GOT3 (cell line): ENCODE results near the gene SCARB1.
"Not testable (repeated sequence)": the region's sequence is repeated elsewhere in the genome, so short reads cannot be mapped to it uniquely, and the experiment has no call there.

Experiments used
- DNase-seq: peaks from one replicate; lab custom pipeline; 2025; ENCODE audit warnings: mixed read lengths; lab: John Stamatoyannopoulos, UW

Gene SCARB1, protein sequence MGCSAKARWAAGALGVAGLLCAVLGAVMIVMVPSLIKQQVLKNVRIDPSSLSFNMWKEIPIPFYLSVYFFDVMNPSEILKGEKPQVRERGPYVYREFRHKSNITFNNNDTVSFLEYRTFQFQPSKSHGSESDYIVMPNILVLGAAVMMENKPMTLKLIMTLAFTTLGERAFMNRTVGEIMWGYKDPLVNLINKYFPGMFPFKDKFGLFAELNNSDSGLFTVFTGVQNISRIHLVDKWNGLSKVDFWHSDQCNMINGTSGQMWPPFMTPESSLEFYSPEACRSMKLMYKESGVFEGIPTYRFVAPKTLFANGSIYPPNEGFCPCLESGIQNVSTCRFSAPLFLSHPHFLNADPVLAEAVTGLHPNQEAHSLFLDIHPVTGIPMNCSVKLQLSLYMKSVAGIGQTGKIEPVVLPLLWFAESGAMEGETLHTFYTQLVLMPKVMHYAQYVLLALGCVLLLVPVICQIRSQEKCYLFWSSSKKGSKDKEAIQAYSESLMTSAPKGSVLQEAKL

DNA sequence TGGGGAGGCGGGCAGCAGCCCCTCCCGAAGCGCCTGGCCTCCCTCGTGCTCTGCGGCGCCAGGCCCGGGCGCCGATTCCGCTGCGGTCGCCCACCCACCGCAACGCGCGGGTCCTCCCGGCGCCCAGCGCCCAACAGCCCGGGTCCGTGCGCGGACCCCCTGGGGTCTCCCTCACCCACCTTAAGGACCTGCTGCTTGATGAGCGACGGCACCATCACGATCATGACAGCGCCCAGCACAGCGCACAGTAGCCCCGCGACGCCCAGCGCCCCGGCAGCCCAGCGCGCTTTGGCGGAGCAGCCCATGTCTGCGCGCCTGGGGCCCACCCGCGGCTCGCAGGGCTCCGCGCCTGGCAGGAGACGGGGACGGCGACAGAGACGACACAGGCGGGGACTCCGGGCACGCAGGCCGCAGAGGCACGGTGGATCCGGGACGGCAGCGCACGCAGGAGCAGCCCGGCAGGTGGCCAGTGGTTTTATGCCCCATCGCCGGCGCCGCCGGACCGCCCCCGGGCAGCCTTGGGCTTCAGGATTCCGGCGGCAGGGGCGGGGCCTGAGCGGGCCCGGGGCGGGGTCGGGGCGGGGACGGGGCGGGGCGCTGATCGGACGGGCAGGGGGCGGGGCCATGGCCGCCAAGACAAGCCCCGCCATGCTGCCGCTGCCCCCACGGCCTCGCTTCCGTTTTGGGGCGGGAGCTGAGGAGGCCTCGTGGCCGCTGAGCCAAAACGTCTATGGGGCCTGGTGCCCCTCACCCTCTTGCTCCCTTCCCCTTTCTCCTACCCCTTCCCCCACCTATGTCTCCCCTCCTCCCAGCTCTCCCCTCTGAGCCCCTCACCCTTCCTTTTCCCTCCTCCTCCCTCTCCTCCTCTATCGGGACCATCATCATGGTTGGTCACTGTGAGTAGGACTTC lies at the start of gene SCARB1:
Gene SCARB1, minus strand, starts transcription at position 449 of the 910 bp plus-strand sequence. Its CDS starts 144 bp downstream, at position 305.
- peak; percentile 52 for DNase-seq

DNA sequence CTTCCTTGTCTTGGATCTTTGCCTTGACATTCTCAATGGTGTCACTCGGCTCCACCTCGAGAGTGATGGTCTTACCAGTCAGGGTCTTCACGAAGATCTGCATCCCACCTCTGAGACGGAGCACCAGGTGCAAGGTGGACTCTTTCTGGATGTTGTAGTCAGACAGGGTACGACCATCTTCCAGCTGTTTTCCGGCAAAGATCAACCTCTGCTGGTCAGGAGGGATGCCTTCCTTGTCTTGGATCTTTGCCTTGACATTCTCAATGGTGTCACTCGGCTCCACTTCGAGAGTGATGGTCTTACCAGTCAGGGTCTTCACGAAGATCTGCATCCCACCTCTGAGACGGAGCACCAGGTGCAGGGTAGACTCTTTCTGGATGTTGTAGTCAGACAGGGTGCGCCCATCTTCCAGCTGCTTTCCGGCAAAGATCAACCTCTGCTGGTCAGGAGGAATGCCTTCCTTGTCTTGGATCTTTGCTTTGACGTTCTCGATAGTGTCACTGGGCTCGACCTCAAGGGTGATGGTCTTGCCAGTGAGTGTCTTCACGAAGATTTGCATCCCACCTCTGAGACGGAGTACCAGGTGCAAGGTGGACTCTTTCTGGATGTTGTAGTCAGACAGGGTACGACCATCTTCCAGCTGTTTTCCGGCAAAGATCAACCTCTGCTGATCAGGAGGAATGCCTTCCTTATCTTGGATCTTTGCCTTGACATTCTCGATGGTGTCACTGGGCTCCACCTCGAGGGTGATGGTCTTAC lies 49.0 kb upstream of the SCARB1 start:
- not testable (repeated sequence) for DNase-seq

DNA sequence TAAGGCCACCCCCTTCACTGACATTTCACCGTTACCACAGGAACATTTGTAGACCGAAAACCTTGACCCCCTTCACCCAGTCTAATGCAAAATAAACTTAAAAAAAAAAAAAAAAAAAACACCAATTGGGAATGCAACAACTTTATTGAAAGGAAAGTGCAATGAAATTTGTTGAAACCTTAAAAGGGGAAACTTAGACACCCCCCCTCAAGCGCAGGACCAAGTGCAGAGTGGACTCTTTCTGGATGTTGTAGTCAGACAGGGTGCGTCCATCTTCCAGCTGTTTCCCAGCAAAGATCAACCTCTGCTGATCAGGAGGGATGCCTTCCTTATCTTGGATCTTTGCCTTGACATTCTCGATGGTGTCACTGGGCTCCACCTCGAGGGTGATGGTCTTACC lies 47.9 kb upstream of the SCARB1 start:
- not testable (repeated sequence) for DNase-seq

DNA sequence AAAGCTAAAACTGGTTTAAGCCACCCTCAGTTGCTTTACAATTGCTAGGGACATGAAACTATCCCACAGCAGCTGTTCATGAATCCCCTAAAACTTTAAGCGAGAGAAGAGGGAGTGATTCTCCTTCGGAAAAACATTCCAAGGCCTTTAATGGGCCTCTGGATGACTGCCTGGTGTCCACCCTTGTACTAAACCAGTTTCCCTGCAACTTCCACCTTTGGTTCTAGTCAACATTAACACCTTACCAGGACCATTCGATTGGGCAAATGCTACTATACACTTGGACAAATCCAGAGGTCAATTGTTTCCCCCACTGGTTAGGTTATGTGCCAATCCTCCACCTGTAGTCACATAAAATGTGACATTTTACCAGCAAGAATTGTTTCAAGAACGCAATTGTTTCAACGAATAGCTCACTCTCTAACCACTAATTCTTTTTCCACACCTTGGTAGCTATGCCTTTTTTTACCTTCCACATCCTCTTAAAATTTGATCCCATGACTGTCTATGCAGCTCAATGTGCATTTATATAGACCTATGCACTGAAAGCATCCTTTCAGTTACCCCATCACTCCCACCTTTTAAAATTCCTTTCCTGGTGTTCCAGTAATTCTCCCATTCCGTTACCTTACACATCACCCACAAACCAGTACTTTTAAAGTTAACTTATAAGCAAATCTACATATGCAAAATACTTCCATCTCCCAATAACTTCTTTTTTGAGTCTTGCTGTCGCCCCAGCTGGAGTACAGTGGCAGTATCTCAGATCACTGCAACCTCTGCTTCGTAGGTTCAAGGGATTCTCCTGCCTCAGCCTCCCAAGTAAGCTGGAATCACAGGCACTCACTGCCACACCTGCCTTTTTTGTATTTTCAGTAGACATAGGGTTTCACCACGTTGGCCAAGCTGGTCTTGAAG lies 47.2 kb upstream of the SCARB1 start:
- DNase-seq = no peak

DNA sequence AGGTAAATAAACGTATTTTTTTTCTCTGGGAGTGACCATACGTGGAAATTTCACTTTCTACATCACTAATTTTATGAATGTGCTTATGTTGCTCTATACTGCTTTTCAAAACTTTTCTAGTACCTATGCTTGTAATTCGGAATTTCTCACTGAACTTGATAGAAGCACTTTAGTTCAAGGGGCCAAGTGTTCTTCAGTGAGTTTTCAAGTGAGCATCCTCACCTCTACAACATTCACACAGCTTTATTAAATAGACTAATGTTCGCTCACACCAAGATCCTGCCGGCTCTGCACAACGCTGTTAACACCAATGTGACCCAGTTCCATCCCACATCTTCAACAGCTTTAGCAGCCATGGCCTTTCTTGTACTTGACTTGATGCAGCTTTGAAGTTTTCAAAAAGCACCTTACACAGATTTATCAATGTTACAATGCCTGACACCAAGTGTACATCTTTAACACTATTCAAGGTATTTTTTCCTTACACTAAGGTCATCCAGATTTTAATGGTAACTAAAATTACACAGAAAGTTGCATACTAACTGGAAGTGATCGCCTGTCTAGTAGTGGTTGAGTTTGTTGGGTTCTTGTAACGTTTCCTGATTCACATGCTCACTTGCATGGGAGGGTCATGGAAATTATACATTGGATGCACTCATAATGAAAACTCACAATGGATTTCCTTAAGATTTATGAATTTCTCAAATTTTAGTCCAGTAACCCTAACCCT lies 46.3 kb upstream of the SCARB1 start:
- no peak for DNase-seq

DNA sequence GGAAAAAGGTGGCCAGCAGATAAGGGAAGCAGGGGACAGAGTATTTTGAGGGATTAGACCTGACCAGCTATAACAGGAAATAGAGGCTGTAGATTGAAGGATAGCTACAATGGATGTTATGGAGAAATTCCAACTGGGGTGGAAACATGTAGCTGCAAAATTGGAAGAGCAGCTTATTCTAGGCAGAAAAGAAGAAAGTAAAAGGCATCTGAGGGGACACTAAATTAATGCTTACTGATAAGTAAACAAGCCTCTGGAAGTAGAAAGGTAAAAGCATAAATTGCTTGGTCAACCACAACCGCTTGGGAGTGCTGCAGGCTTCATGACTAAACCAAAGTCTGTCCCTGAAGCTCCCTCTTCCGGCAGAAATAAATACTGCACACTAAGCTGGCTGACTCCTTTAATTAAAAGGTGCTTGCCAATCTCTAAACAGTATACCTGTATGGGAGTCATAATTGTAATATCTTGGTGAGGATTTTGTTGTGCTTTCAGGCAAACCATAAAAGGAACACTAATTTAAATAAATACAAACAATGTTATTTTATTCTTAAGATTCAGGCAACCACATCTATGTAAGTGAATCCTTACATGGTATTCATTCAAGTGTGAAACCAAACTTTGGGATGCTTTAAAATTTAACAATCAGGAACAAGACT lies 43.1 kb upstream of the SCARB1 start:
- no peak for DNase-seq

DNA sequence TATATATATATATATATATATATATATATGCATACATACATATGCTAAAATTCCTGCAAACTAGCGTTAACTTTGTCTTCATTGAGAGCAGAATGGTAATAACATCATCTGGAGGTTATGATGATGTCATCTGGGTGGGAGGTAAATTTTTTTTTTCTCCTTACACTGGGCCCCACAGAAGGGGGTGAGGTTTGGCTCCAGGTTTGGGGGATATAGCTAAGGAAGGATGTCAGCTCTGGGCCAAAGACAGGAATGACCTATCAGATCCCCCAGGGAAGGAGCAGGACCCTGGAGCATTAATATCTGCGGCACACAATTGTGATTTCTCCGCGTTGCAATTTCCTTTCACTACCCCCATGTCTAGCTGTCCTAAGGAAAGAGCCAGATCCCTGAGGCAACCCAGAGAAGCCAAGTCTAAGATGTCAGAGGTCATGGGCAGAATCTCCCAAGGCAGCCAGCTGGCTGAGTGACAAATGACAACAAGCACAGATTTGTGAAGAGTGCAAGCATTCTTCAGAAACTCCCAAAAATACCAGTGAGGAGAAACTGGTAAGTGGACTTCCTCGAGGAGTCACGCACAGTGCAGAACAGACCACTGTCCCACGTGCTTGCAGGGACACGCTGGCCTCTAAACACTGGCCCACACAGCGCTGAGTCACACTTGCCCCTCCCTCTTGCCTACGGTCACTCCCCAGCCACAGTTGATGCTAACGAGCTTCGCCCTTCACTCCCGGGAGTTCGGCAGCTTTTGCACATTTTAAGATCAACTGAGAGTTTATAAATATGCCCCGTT lies 40.8 kb upstream of the SCARB1 start:
- DNase-seq = peak; percentile 55

DNA sequence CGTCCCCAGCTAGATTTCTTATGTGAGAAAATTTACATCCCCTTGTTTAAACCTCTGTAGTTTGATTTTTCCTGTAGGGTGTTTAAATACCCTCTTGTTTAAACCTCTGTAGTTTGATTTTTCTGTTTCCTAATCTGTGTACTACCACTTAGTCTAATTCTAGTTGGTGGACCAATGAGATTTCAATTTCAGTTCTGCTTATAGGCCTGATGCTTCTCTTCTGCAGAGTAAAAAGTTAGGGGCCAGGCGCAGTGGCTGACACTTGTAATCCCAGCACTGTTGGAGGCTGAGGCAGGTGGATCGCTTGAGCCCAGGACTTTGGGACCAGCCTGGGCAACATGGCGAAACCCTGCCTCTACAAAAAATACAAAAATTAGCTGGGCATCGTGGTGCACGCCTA lies 39.3 kb upstream of the SCARB1 start:
- DNase-seq = no peak

DNA sequence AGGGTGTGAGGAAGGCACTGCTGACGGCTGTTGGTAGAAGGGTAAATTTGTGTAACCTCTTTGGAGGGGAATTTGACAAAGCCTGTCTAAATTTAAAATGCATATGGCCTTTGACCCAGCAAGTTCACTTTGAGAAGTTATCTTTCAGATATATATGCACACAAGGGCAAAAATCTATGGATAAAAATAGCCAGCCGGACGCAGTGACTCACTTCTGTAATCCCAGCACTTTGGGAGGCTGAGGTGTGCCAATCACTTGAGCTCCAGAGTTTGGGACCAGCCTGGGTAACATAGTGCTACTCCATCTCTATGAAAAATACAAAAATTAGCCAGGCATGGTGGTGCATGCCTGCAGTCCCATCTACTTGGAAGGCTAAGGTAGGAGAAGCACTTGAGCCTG lies 37.3 kb upstream of the SCARB1 start:
- no peak for DNase-seq

DNA sequence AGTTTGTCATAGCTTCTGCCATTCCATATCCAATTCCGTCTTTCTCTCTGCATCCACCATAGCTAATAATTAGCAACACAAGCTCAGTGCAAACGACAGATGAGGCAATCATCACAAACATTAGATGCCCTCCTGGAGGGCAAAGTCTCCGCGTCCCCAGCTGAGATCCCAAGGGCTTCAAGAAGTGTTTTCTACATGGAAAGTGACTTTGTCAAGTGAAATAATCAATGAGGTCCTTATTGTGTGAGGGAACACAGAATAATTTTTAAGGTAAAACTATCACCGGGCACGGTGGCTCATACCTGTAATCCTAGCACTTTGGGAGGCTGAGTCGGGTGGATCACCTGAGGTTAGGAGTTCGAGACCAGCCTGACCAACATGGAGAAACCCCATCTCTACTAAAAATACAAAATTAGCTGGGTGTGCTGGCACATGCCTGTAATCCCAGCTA lies 36.7 kb upstream of the SCARB1 start:
- not testable (repeated sequence) for DNase-seq

DNA sequence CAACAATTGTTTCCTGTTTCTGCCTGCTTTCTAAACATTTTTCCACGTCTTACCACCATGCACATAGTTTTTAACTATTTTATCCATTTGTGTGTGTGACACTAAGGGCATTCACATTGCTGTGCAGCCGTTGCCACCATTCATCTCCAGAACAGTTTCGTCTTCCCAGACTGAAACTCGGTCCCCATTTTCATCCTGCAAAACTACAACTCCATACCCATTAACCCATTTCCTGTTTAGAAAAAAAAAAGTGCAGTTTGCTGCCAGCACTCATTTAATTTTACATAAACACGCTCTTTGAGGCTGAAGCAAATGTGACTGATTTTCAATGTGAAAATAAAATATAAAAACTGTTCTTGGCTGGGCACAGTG lies 35.2 kb upstream of the SCARB1 start:
- no peak for DNase-seq

DNA sequence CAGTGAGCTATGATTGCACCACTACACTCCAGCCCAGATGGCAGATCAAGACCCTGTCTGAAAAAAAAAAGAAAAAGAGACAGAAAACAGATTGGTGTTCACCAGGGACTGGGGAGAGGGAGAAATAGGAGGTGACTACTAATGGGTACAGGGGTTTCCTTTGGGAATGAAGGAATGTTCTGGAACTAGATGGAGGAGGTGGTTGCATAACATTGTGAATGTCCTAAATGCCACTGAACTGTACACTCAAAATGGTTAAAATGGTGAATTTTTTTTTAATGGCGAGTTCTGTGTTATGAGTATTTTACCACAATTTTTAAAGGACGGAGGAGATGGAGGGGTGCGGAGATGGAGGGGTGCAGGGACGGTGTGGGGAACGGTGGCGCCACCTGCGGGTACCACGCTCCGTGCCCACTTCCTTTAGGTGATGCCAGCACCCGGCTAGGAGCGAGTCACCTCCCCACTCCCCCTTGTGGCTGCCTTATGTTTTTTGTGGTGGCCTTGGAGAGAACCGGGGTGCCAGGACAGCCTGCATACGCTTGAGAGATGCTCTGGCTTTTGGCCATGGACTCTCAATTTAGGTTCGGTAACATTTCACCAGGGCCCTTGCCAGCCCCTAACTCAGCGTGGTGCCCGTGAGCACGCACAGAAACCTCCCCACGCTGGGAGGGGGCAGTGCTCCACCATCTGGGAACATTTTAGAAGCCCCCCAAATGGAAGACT lies 34.7 kb upstream of the SCARB1 start:
- no peak for DNase-seq

DNA sequence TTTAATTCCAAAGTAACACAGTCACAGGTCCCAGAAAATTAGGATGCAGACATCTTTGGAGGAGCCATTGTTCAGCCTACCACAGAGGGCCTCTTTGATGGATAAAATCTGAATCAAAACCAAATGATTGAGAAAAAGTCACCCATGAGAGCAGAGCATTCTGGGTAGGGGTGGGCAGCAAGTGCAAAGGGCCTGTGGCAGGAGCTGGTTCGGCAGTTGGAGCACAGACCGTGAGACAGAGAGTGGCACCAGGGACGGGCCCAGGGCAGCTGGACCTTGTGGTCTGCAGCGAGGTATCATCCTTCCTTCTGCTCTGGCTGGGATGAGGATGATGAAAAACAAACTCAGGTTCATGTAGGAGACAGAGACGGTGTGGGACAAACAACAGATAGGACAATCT lies 32.8 kb upstream of the SCARB1 start:
- DNase-seq = no peak

DNA sequence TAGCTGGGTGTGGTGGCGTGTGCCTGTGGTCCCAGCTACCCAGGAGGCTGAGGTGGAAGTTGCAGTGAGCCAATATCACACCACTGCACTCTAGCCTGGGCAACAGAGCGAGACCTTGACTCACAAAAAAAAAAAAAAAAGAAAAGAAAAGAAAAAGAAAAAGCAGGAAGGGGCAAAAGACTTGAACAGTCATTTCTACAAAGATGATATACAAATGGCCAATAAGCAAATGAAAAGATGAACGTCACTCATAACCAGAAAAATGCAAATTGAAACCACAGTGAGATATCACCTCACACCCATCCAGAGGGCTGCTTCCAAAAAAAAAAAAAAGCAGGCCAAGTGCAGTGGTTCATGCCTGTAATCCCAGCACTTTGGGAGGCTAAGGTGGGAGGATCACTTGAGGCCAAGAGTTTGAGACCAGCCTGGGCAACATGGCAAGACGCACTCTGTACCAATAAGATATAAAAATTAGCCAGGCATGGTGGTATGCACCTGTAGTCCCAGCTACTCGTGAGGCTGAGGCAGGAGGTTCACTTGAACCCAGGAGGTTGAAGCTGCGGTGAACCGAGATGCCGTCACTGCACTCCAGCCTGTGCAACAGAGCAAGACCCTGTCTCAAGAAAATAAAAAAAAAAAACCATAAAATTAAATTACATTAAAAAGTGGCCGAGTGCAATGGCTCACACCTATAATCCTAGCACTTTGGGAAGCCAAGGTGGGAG lies 30.3 kb upstream of the SCARB1 start:
- no peak for DNase-seq

DNA sequence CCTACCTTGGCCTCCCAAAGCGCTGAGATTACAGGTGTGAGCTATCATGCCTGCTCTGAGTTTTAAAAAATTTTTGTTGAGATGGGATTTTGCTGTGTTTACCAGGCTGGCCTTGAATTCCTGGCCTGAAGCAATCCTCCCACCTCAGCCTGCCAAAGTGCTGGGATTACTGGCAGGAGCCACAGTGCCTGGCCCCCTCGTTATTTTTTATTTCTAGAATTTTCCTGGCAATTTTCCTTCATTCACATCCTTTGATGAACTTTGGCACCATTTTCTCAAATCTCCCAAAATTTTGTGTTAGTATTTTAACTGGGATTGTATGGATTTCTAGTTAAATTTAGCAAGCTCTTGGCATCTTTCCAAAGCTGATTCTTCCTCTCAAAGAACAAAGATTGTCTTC lies 24.6 kb upstream of the SCARB1 start:
- DNase-seq = no peak

DNA sequence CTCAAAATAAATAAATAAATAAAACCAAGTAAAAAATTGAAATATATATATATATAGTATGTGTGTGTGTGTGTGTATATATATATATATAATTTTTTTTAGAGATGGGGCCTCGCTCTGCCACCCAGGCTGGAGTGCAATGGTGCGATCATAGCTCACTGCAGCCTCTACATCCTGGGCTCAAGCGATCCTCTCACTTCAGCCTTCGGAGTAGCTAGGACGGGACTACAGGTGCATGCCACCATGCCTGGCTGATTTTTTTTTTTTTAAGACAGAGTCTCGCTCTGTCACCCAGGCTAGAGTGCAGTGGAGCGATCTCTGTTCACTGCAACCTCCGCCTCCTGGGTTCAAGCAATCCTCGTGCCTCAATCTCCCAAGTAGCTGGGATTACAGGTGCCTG lies 24.1 kb upstream of the SCARB1 start:
- not testable (repeated sequence) for DNase-seq
